ENCODE data around the gene LRRC75A. TPM values are rescaled to one million over a fixed set of nuclear protein-coding genes. Genes with fewer than 3 reads are reported as not detected.

LRRC75A gene
- total RNA-seq, 1 donor, result 1.4 TPM

- TF ChIP-seq, protein P1, sequence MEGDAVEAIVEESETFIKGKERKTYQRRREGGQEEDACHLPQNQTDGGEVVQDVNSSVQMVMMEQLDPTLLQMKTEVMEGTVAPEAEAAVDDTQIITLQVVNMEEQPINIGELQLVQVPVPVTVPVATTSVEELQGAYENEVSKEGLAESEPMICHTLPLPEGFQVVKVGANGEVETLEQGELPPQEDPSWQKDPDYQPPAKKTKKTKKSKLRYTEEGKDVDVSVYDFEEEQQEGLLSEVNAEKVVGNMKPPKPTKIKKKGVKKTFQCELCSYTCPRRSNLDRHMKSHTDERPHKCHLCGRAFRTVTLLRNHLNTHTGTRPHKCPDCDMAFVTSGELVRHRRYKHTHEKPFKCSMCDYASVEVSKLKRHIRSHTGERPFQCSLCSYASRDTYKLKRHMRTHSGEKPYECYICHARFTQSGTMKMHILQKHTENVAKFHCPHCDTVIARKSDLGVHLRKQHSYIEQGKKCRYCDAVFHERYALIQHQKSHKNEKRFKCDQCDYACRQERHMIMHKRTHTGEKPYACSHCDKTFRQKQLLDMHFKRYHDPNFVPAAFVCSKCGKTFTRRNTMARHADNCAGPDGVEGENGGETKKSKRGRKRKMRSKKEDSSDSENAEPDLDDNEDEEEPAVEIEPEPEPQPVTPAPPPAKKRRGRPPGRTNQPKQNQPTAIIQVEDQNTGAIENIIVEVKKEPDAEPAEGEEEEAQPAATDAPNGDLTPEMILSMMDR (IDR thresholded peaks at IDR 0.05; ENCODE audit: extremely low read depth, low read depth, low read length), result no peak
- peak; percentile 37 for DNase-seq (ENCODE audit: insufficient read length, low spot score, missing footprints)
- H4K20me1 ChIP-seq (ENCODE audit: insufficient read depth, low read length), result no peaks in the 10 kb centered on the region
- no peak overlapping the region for H3K4me2 ChIP-seq (ENCODE audit: insufficient read depth, low read length)
- H3K9me3 ChIP-seq (ENCODE audit: low read depth, low read length), result no peaks in the 10 kb centered on the region
- no peaks in the 10 kb centered on the region for H3K27me3 ChIP-seq (ENCODE audit: insufficient read depth, low read length)
- no peak overlapping the region for H2AFZ ChIP-seq (ENCODE audit: low read length)
- H3K4me3 ChIP-seq (ENCODE audit: insufficient read depth, low read length), result no peak overlapping the region
- H3K4me1 ChIP-seq (ENCODE audit: insufficient read depth, low read length), result no peaks in the 10 kb centered on the region
- peaks cover 40% of the 10 kb centered on the region for H3K36me3 ChIP-seq (ENCODE audit: insufficient read depth, low read length)
- no peaks in the 10 kb centered on the region for H3K79me2 ChIP-seq (ENCODE audit: insufficient read depth, low read length)
- H3K27ac ChIP-seq (ENCODE audit: low read depth, low read length), result no peak overlapping the region
These were observed 60.0 kb downstream of the LRRC75A start for GRCh38 chr17:16432017-16432416.

DNA sequence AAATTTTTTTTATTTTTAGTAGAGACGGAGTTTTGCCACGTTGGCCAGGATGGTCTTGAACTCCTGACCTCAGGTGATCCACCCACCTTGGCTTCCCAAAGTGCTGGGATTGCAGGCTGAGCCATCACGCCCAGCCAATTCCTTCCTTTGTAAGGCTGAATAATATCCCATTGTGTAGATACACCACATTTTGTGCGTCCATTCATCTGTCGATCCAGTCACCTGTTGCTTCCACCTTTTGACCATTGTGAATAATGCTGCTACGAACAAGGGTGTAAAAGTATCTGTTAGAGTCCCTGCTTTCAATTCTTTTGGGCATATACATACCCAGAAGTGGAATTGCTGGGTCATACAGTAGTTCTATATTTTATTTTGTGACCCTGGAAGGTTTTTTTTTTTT is 61.3 kb downstream of the LRRC75A start:
- no peak overlapping the region for H3K4me3 ChIP-seq (ENCODE audit: insufficient read depth, low read length)
- H3K27me3 ChIP-seq (ENCODE audit: insufficient read depth, low read length), result no peaks in the 10 kb centered on the region
- no peaks in the 10 kb centered on the region for H3K4me1 ChIP-seq (ENCODE audit: insufficient read depth, low read length)
- H3K27ac ChIP-seq (ENCODE audit: low read depth, low read length), result no peak overlapping the region
- TF ChIP-seq, protein P1 (IDR thresholded peaks at IDR 0.05; ENCODE audit: extremely low read depth, low read depth, low read length), result no peak
- no peaks in the 10 kb centered on the region for H3K9me3 ChIP-seq (ENCODE audit: low read depth, low read length)
- H4K20me1 ChIP-seq (ENCODE audit: insufficient read depth, low read length), result no peaks in the 10 kb centered on the region
- H3K4me2 ChIP-seq (ENCODE audit: insufficient read depth, low read length), result no peak overlapping the region
- no peak for DNase-seq (ENCODE audit: insufficient read length, low spot score, missing footprints)
- H3K36me3 ChIP-seq (ENCODE audit: insufficient read depth, low read length), result peaks cover 54% of the 10 kb centered on the region
- H3K79me2 ChIP-seq (ENCODE audit: insufficient read depth, low read length), result no peaks in the 10 kb centered on the region
- H2AFZ ChIP-seq (ENCODE audit: low read length), result no peak overlapping the region

- Histone ChIP-seq H3K79me2 (ENCODE audit: insufficient read depth, low read length) (no peaks in the 10 kb centered on the region), H4K20me1 (ENCODE audit: insufficient read depth, low read length) (no peaks in the 10 kb centered on the region), H3K27me3 (ENCODE audit: insufficient read depth, low read length) (no peaks in the 10 kb centered on the region), H3K4me2 (ENCODE audit: insufficient read depth, low read length) (no peak overlapping the region), H2AFZ (ENCODE audit: low read length) (no peak overlapping the region), H3K9me3 (ENCODE audit: low read depth, low read length) (no peaks in the 10 kb centered on the region), H3K36me3 (ENCODE audit: insufficient read depth, low read length) (peaks cover 58% of the 10 kb centered on the region), H3K4me3 (ENCODE audit: insufficient read depth, low read length) (no peak overlapping the region), H3K27ac (ENCODE audit: low read depth, low read length) (no peak overlapping the region), H3K4me1 (ENCODE audit: insufficient read depth, low read length) (no peaks in the 10 kb centered on the region)
- TF ChIP-seq, protein P1 (IDR thresholded peaks at IDR 0.05; ENCODE audit: extremely low read depth, low read depth, low read length), result no peak
- no peak for DNase-seq (ENCODE audit: insufficient read length, low spot score, missing footprints)
These were observed 62.9 kb downstream of the LRRC75A start for GRCh38 chr17:16429083-16429482.

DNA sequence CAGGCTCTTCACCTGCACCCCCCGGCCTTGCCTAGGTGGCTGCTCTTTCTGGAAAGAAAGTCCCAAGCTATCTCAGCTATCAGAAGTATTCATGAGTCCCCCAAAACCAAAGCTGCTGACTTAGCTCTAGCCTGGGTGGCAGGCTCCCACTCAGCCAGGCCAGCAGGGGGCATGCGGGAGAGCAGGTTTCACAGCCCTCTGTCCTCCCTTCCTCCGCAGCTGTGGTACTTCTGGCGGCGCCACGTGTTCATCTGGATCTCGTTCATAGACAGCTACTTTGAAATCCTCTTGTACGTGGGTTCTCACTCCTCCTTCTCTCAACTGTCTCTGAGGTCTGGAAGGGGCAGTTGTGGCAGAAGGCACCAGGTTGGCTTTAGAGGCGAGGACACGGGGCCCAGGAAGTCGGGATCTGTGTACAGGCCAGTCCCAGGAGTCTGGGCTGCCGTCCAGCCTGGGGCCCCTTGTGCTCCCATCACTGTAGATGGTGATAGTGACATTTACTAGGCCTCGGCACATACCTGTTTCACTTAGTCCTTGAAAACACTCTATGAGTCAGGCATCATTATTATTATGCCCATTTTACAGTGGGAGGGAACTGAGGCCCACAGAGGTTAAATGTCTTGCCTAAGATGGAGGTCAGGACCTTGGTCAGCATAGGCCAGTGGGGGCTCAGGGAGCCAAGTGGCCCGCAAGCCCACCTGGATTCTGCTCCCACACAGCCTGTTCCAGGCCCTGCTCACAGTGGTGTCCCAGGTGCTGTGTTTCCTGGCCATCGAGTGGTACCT is 63.7 kb downstream of the LRRC75A start:
- no peak overlapping the region for H3K27ac ChIP-seq (ENCODE audit: low read depth, low read length)
- H2AFZ ChIP-seq (ENCODE audit: low read length), result no peak overlapping the region
- peaks cover 57% of the 10 kb centered on the region for H3K36me3 ChIP-seq (ENCODE audit: insufficient read depth, low read length)
- no peak overlapping the region for H3K4me2 ChIP-seq (ENCODE audit: insufficient read depth, low read length)
- peaks cover 3% of the 10 kb centered on the region for H3K79me2 ChIP-seq (ENCODE audit: insufficient read depth, low read length)
- H4K20me1 ChIP-seq (ENCODE audit: insufficient read depth, low read length), result no peaks in the 10 kb centered on the region
- peak; percentile 66 for DNase-seq (ENCODE audit: insufficient read length, low spot score, missing footprints)
- no peaks in the 10 kb centered on the region for H3K4me1 ChIP-seq (ENCODE audit: insufficient read depth, low read length)
- no peaks in the 10 kb centered on the region for H3K27me3 ChIP-seq (ENCODE audit: insufficient read depth, low read length)
- H3K9me3 ChIP-seq (ENCODE audit: low read depth, low read length), result no peaks in the 10 kb centered on the region
- TF ChIP-seq, protein P1 (IDR thresholded peaks at IDR 0.05; ENCODE audit: extremely low read depth, low read depth, low read length), result peak; percentile 67
- H3K4me3 ChIP-seq (ENCODE audit: insufficient read depth, low read length), result no peak overlapping the region
